Right lobe of liver (tissue), 6 donors: Measurements from ENCODE around the gene KCNT2. TPM values are rescaled to one million over a fixed set of nuclear protein-coding genes. Genes with fewer than 3 reads are reported as not detected.
"Not testable (repeated sequence)": the region's sequence is repeated elsewhere in the genome, so short reads cannot be mapped to it uniquely, and the experiment has no call there.

ENCODE experiments used
- ATAC-seq, 4 donors: fragments of 200-7000 bp; cut with Tn5 transposase; one replicate each; pipeline ENCODE4 v1.9.1; 2020; ENCODE audit warnings: mild to moderate bottlenecking in 4 of 4, moderate library complexity in 4 of 4
- DNase-seq, 3 donors: peaks; one replicate each; pipeline ENCODE4 v3.0.0-alpha.2; 2020
- H3K27ac ChIP-seq, 3 donors: fragments of 200-600 bp; one replicate each; pipeline ENCODE4 v1.8.0; 2022
- H3K27me3 ChIP-seq, 2 donors: fragments of 200-600 bp; one replicate each; pipeline ENCODE4 v1.8.0; 2022
- H3K36me3 ChIP-seq, 4 donors: fragments of 200-600 bp; sonication (generic) in 1 of 4; one replicate each; pipeline versions ENCODE4 v1.5.1 to v1.8.0; 2017 to 2022; ENCODE audit warnings: control low read depth in 1 of 4
- H3K4me1 ChIP-seq, 4 donors: fragments of 200-600 bp; sonication (generic) in 1 of 4; one replicate each; pipeline versions ENCODE4 v1.5.1 to v1.8.0; 2017 to 2022; ENCODE audit warnings: control low read depth in 1 of 4
- H3K4me3 ChIP-seq, 3 donors: fragments of 200-600 bp; one replicate each; pipeline ENCODE4 v1.8.0; 2022
- H3K9me3 ChIP-seq, 4 donors: fragments of 200-600 bp; sonication (generic) in 1 of 4; one replicate each; pipeline versions ENCODE4 v1.5.1 to v1.8.0; 2017 to 2022; ENCODE audit warnings: control low read depth in 1 of 4
- CTCF ChIP-seq, 4 donors: fragments of 200-600 bp in 3 of 4; fragments of 450-650 bp in 1 of 4; IDR thresholded peaks; one replicate each; pipeline versions ENCODE4 v1.5.1 to v1.8.0; 2016 to 2022; ENCODE audit warnings: antibody characterized with exemption in 4 of 4, mild to moderate bottlenecking in 2 of 4
- POLR2A ChIP-seq: fragments of 450-650 bp; IDR thresholded peaks from one replicate; pipeline ENCODE4 v1.6.1; 2017; ENCODE audit warnings: antibody characterized with exemption, mild to moderate bottlenecking
- WGBS: methylation state at CpG from one replicate; pipeline ENCODE4 v1.1.6; 2018; ENCODE audit warnings: low coverage, low lambda C conversion rate; ENCODE audit not compliant: insufficient coverage; ENCODE audit errors: missing lambda C conversion rate; 5-methylcytosine and 5-hydroxymethylcytosine counted together
- intact Hi-C, 2 donors: fragments of 100-400 bp; cut with DNase I; formaldehyde crosslinking; loops; one replicate each; pipeline versions ENCODE4 v1.11.2 to v1.14.1; 2022
- total RNA-seq, 6 experiments: library from RNA; depleted of rRNA in 2 of 6; stranded (reverse); fragments of >200 nt in 2 of 6; fragmentation: NEBNext Ultra II Directional in 3 of 6; extraction: Animal tissue kit (Norgen Biotek cat#: 25700) in 3 of 6; gene quantifications; one replicate each; pipeline versions ENCODE4 v1.1.0 to v1.2.4, GENCODE V29; 2016 to 2023
- donor health status: DM: no; HTN: yes; CAD: no.
- donor health status: DM: no; HTN: no; CAD: no.
- donor health status: DM: no; HTN: no; CAD: no.
- donor health status: DM: no; HTN: yes; CAD: no.
- donor health status: DM: no; HTN: yes; CAD: no.

The KCNT2 gene
- total RNA-seq, 6 experiments from 2014 or later: 5.3 to 8.4 (median 7.5) TPM

- Histone ChIP-seq H3K36me3 (no peaks in the 10 kb centered on the region), H3K4me3 (no peak overlapping the region), H3K27me3 (no peaks in the 10 kb centered on the region), H3K27ac (no peak overlapping the region), H3K4me1 (no peaks in the 10 kb centered on the region), H3K9me3 (no peaks in the 10 kb centered on the region)
- TF ChIP-seq CTCF (IDR thresholded peaks at IDR 0.05): no peak
- intact Hi-C loops: no loop called here
- WGBS: 100% methylated on average over 1 of the region's 1 CpG
- ATAC-seq (no peak), DNase-seq (no peak)
Measured at GRCh38 chr1:196640976-196641375, 32.7 kb upstream of the KCNT2 start.

GRCh38 chr1:196639291-196639690 is 31.1 kb upstream of the KCNT2 start:
- H3K4me3 ChIP-seq, intact Hi-C loops, H3K4me1 ChIP-seq, H3K27ac ChIP-seq, H3K9me3 ChIP-seq, ATAC-seq, H3K36me3 ChIP-seq, DNase-seq, H3K27me3 ChIP-seq: not testable (repeated sequence)
- WGBS: 64% methylated on average over 1 of the region's 5 CpGs

- Histone ChIP-seq H3K27me3 (no peaks in the 10 kb centered on the region), H3K4me3 (no peak overlapping the region), H3K4me1 (no peaks in the 10 kb centered on the region), H3K9me3 (no peaks in the 10 kb centered on the region), H3K27ac (no peak overlapping the region), H3K36me3 (no peaks in the 10 kb centered on the region)
- ATAC-seq (no peak), DNase-seq (no peak)
- TF ChIP-seq POLR2A (no peak), CTCF (IDR thresholded peaks at IDR 0.05) (no peak)
- 100% methylated on average over 2 of the region's 2 CpGs for WGBS
- intact Hi-C loops: no loop called here
Measured at GRCh38 chr1:196638466-196638865, 30.2 kb upstream of the KCNT2 start.

GRCh38 chr1:196637606-196638005 is 29.4 kb upstream of the KCNT2 start:
- no peak for TF ChIP-seq CTCF (IDR thresholded peaks at IDR 0.05)
- TF ChIP-seq POLR2A: no peak
- Histone ChIP-seq H3K4me3 (no peak overlapping the region), H3K27ac (no peak overlapping the region), H3K9me3 (no peaks in the 10 kb centered on the region), H3K27me3 (no peaks in the 10 kb centered on the region), H3K36me3 (no peaks in the 10 kb centered on the region), H3K4me1 (no peaks in the 10 kb centered on the region)
- intact Hi-C loops: no loop called here
- DNase-seq (no peak), ATAC-seq (no peak)
- 85% methylated on average over 6 of the region's 6 CpGs for WGBS

GRCh38 chr1:196628838-196629237 is 20.6 kb upstream of the KCNT2 start:
- H3K4me3 ChIP-seq: no peak overlapping the region
- 93% methylated on average over 3 of the region's 3 CpGs for WGBS
- no peak overlapping the region for H3K27ac ChIP-seq
- intact Hi-C loops: no loop called here
- no peak for ATAC-seq
- no peaks in the 10 kb centered on the region for H3K36me3 ChIP-seq
- no peaks in the 10 kb centered on the region for H3K4me1 ChIP-seq
- TF ChIP-seq POLR2A (no peak), CTCF (IDR thresholded peaks at IDR 0.05) (no peak)
- H3K27me3 ChIP-seq: no peaks in the 10 kb centered on the region
- H3K9me3 ChIP-seq: no peaks in the 10 kb centered on the region
- DNase-seq: no peak
